ENCODE measurements around the gene PDE6C.

Gene PDE6C

GRCh38 chr10:93612311-93612710, at the start of gene PDE6C:
PDE6C (plus strand) TSS chr10:93612537; CDS start chr10:93612726, 189 bp downstream.
- H3K36me3 ChIP-seq, result no peaks in the 10 kb centered on the region

GRCh38 chr10:93565446-93565845, 46.9 kb upstream of the PDE6C start:
- H3K36me3 ChIP-seq, result no peaks in the 10 kb centered on the region
- no peak overlapping the region for H3K4me3 ChIP-seq
- no peak overlapping the region for H3K9ac ChIP-seq
- no peak overlapping the region for H3K27ac ChIP-seq
- H3K4me2 ChIP-seq, result peak overlapping the region in 2 of 11 experiments; percentile 4 to 46; a peak in 2 of 22 replicates
- no peaks in the 10 kb centered on the region for H4K20me1 ChIP-seq
- TF ChIP-seq Cebpa-rat (IDR thresholded peaks at IDR 0.05), result no peak
- H3K9me3 ChIP-seq (replicated peaks in 1 of 11), result peaks cover 0 to 16% (median 10%) of the 10 kb centered on the region in 11 experiments; a peak in 10 of 22 replicates
- H3K27me3 ChIP-seq, result no peaks in the 10 kb centered on the region
- peaks cover 0 to 11% (median 0%) of the 10 kb centered on the region in 10 experiments; a peak in 3 of 20 replicates for H3K4me1 ChIP-seq

More at GRCh38 chr10:93612311-93612710, at the start of gene PDE6C:
- H3K4me2 ChIP-seq, result no peak within 1 kb of the TSS
- no peak within 1 kb of the TSS for H3K27ac ChIP-seq
- no peak within 1 kb of the TSS for H3K9ac ChIP-seq
- H4K20me1 ChIP-seq, result no peaks in the 10 kb centered on the region
- no peak within 1 kb of the TSS for H3K4me3 ChIP-seq
- TF ChIP-seq Cebpa-rat (IDR thresholded peaks at IDR 0.05), result no peak
- H3K27me3 ChIP-seq, result no peaks in the 10 kb centered on the region
- peaks cover 8 to 39% (median 27%) of the 10 kb centered on the region in 10 experiments for H3K4me1 ChIP-seq
- H3K9me3 ChIP-seq (replicated peaks in 1 of 11), result no peaks in the 10 kb centered on the region; a peak in 1 of 22 replicates

GRCh38 chr10:93566435-93567276, 45.7 kb upstream of the PDE6C start, which contains the start of gene FFAR4:
FFAR4 (plus strand) TSS chr10:93566665; CDS start chr10:93566721, 56 bp downstream.
- Histone ChIP-seq H3K27me3 (no peaks in the 10 kb centered on the region), H4K20me1 (no peaks in the 10 kb centered on the region), H3K9ac (no peak within 1 kb of the TSS), H3K4me2 (peak within 1 kb of the TSS in 2 of 11 experiments; percentile 4 to 46; a peak in 2 of 22 replicates), H3K4me3 (no peak within 1 kb of the TSS), H3K4me1 (peaks cover 0 to 18% (median 0%) of the 10 kb centered on the region in 10 experiments; a peak in 6 of 20 replicates), H3K27ac (no peak within 1 kb of the TSS), H3K36me3 (no peaks in the 10 kb centered on the region), H3K9me3 (replicated peaks in 1 of 11) (peaks cover 0 to 16% (median 10%) of the 10 kb centered on the region in 11 experiments; a peak in 10 of 22 replicates)
- peak in 2 of 11 experiments; percentile 44 to 46; a peak in 2 of 22 replicates for TF ChIP-seq Cebpa-rat (IDR thresholded peaks at IDR 0.05)

- TF ChIP-seq Cebpa-rat (IDR thresholded peaks at IDR 0.05), result no peak
- Histone ChIP-seq H3K9me3 (replicated peaks in 1 of 11) (peaks cover 0 to 16% (median 10%) of the 10 kb centered on the region in 11 experiments; a peak in 10 of 22 replicates), H3K4me3 (no peak overlapping the region), H3K27ac (no peak overlapping the region), H3K4me1 (peaks cover 0 to 27% (median 5%) of the 10 kb centered on the region in 10 experiments; a peak in 15 of 20 replicates), H3K27me3 (no peaks in the 10 kb centered on the region), H4K20me1 (no peaks in the 10 kb centered on the region), H3K4me2 (no peak overlapping the region), H3K9ac (no peak overlapping the region), H3K36me3 (no peaks in the 10 kb centered on the region)
Measured at GRCh38 chr10:93567277-93568104, 44.8 kb upstream of the PDE6C start.

- Histone ChIP-seq H3K9ac (no peak overlapping the region), H3K4me3 (no peak overlapping the region), H3K4me1 (peaks cover 5 to 32% (median 10%) of the 10 kb centered on the region in 10 experiments), H3K4me2 (no peak overlapping the region), H3K27ac (no peak overlapping the region), H3K27me3 (no peaks in the 10 kb centered on the region), H4K20me1 (no peaks in the 10 kb centered on the region), H3K9me3 (replicated peaks in 1 of 11) (peaks cover 0 to 16% (median 10%) of the 10 kb centered on the region in 11 experiments; a peak in 10 of 22 replicates), H3K36me3 (no peaks in the 10 kb centered on the region)
- TF ChIP-seq Cebpa-rat (IDR thresholded peaks at IDR 0.05), result no peak
Measured at GRCh38 chr10:93568105-93568390, 44.3 kb upstream of the PDE6C start.

- Histone ChIP-seq H3K9ac (no peak overlapping the region), H3K36me3 (no peaks in the 10 kb centered on the region), H3K4me1 (peaks cover 13 to 45% (median 21%) of the 10 kb centered on the region in 10 experiments), H3K9me3 (replicated peaks in 1 of 11) (peaks cover 0 to 16% (median 10%) of the 10 kb centered on the region in 11 experiments; a peak in 10 of 22 replicates), H3K4me2 (no peak overlapping the region), H3K27me3 (no peaks in the 10 kb centered on the region), H3K27ac (no peak overlapping the region), H3K4me3 (no peak overlapping the region), H4K20me1 (no peaks in the 10 kb centered on the region)
- TF ChIP-seq Cebpa-rat (IDR thresholded peaks at IDR 0.05), result no peak
Measured at GRCh38 chr10:93570383-93570782, 42.0 kb upstream of the PDE6C start.

- Histone ChIP-seq H3K27ac (peak overlapping the region in 5 of 11 experiments; percentile 6 to 61 (median 51); a peak in 8 of 22 replicates), H3K4me2 (peak overlapping the region; percentile 45 to 87 (median 64); a peak in 21 of 22 replicates), H3K4me1 (peaks cover 13 to 41% (median 21%) of the 10 kb centered on the region in 10 experiments), H3K4me3 (no peak overlapping the region), H3K36me3 (no peaks in the 10 kb centered on the region), H3K27me3 (no peaks in the 10 kb centered on the region), H3K9me3 (replicated peaks in 1 of 11) (peaks cover 0 to 6% (median 0%) of the 10 kb centered on the region in 11 experiments; a peak in 3 of 22 replicates), H4K20me1 (no peaks in the 10 kb centered on the region), H3K9ac (peak overlapping the region in 1 of 11 experiments; percentile 16; a peak in 1 of 22 replicates)
- TF ChIP-seq Cebpa-rat (IDR thresholded peaks at IDR 0.05), result no peak
Measured at GRCh38 chr10:93572606-93573005, 39.7 kb upstream of the PDE6C start.

GRCh38 chr10:93573051-93573909, 39.1 kb upstream of the PDE6C start:
- Histone ChIP-seq H3K4me1 (peaks cover 13 to 41% (median 21%) of the 10 kb centered on the region in 10 experiments), H3K4me2 (peak overlapping the region; percentile 45 to 87 (median 64)), H3K9me3 (replicated peaks in 1 of 11) (no peaks in the 10 kb centered on the region; a peak in 1 of 22 replicates), H4K20me1 (no peaks in the 10 kb centered on the region), H3K4me3 (no peak overlapping the region; a peak in 2 of 20 replicates), H3K27ac (peak overlapping the region in 6 of 11 experiments; percentile 6 to 61 (median 46); a peak in 10 of 22 replicates), H3K27me3 (no peaks in the 10 kb centered on the region), H3K36me3 (no peaks in the 10 kb centered on the region), H3K9ac (peak overlapping the region in 3 of 11 experiments; percentile 1 to 38 (median 16); a peak in 4 of 22 replicates)
- TF ChIP-seq Cebpa-rat (IDR thresholded peaks at IDR 0.05), result no peak
